HEK293 (cell line): Measurements from ENCODE around the gene CNP.
A peak's percentile ranks its signal among the peaks of the same experiment; 100 is the strongest.
"Not testable (repeated sequence)": the region's sequence is repeated elsewhere in the genome, so short reads cannot be mapped to it uniquely, and the experiment has no call there.

Experiments used
- CTCF ChIA-PET: fragments of 350-600 bp; formaldehyde crosslinking; extraction: SDS; loops from one replicate; lab custom pipeline; 2021; ENCODE audit warnings: antibody characterized with exemption; lab: Yijun Ruan, JAX
- POLR2A ChIA-PET: fragments of 300-600 bp; formaldehyde crosslinking; extraction: SDS; loops from one replicate; lab custom pipeline; 2020; ENCODE audit warnings: antibody characterized with exemption, inconsistent platforms; lab: Yijun Ruan, JAX
- H3K27ac ChIP-seq: fragments of 200-500 bp; sonication (Bioruptor generic); 2 replicates; pipeline ENCODE4 v1.5.1; 2014; ENCODE audit warnings: low read depth, low read length, control low read depth, inconsistent platforms; ENCODE audit errors: extremely low read depth
- H3K36me3 ChIP-seq, 2 experiments: fragments of 200-500 bp in 1 of 2; sonication (Bioruptor generic) in 1 of 2; 1 replicate in 1 of 2; 2 replicates in 1 of 2; pipeline ENCODE4 v1.5.1; 2014 to 2017; ENCODE audit warnings: inconsistent platforms in 2 of 2, low read length in 2 of 2; ENCODE audit not compliant: control insufficient read depth in 2 of 2, insufficient read depth in 1 of 2
- H3K4me1 ChIP-seq: fragments of 200-500 bp; sonication (Bioruptor generic); 2 replicates; pipeline ENCODE4 v1.5.1; 2014; ENCODE audit warnings: mild to moderate bottlenecking, low read length, inconsistent platforms; ENCODE audit not compliant: control insufficient read depth, insufficient read depth
- H3K4me3 ChIP-seq: 2 replicates; pipeline ENCODE4 v1.5.1; 2011; ENCODE audit warnings: low read depth, mild to moderate bottlenecking, control low read depth, low read length, moderate library complexity
- H3K9me3 ChIP-seq: fragments of 200-500 bp; sonication (Bioruptor generic); 2 replicates; pipeline ENCODE4 v1.5.1; 2014; ENCODE audit warnings: low read depth, low read length, inconsistent platforms; ENCODE audit not compliant: control insufficient read depth, insufficient read depth
- HIC1 ChIP-seq: fragments of 450-650 bp; formaldehyde crosslinking; IDR thresholded peaks from 2 replicates; pipeline ENCODE4 v1.5.1; 2016; ENCODE audit warnings: missing biosample characterization, missing genetic modification characterization
- SCRT1 ChIP-seq: fragments of 450-650 bp; formaldehyde crosslinking; IDR thresholded peaks from 2 replicates; pipeline ENCODE4 v1.5.1; 2016; ENCODE audit warnings: missing biosample characterization, missing genetic modification characterization, borderline replicate concordance
- SCRT2 ChIP-seq: fragments of 450-650 bp; formaldehyde crosslinking; IDR thresholded peaks from 2 replicates; pipeline ENCODE4 v1.5.1; 2016; ENCODE audit warnings: missing biosample characterization, missing genetic modification characterization
- ZNF18 ChIP-seq: fragments of 450-650 bp; formaldehyde crosslinking; IDR thresholded peaks from 2 replicates; pipeline ENCODE4 v1.5.1; 2016; ENCODE audit warnings: missing biosample characterization, missing genetic modification characterization
- ZNF184 ChIP-seq: fragments of 450-650 bp; IDR thresholded peaks from 2 replicates; pipeline ENCODE4 v1.5.1; 2018; ENCODE audit warnings: missing biosample characterization, mild to moderate bottlenecking, missing genetic modification characterization
- ZNF221 ChIP-seq: fragments of 450-650 bp; formaldehyde crosslinking; IDR thresholded peaks from 2 replicates; pipeline ENCODE4 v1.5.1; 2017; ENCODE audit warnings: missing biosample characterization, missing genetic modification characterization, borderline replicate concordance
- ZNF629 ChIP-seq: fragments of 450-650 bp; formaldehyde crosslinking; IDR thresholded peaks from 2 replicates; pipeline ENCODE4 v1.5.1; 2017; ENCODE audit warnings: missing biosample characterization, missing genetic modification characterization

CNP gene

GRCh38 chr17:42010266-42010680 lies 43.7 kb downstream of the CNP start:
- H3K9me3 ChIP-seq, H3K4me3 ChIP-seq: not testable (repeated sequence)
- TF ChIP-seq SCRT1 (tag by site-specific recombination) (0 out of 2 replicates have a peak, but pooled peaks have one; percentile 44), SCRT2 (tag by site-specific recombination) (peak; percentile 86)
- TF ChIP-seq, all 188 proteins: peak for 2; not testable (repeated sequence) for 186
- ChIA-PET CTCF (interaction anchor here (1.1 to 2.1 kb wide), 2 partner anchors 8 to 94 kb away, joined by 4 to 15 read pairs; partner anchors contain the start of genes DNAJC7 and NKIRAS2), POLR2A (interaction anchor here (1.2 kb wide), 1 partner anchor 10 kb away, joined by 5 read pairs; the partner anchor contains the start of gene NKIRAS2)
- H3K27ac ChIP-seq, H3K4me1 ChIP-seq: not testable (repeated sequence)
- peaks cover 23 to 25% of the 10 kb centered on the region in 2 experiments for H3K36me3 ChIP-seq

GRCh38 chr17:42010898-42011516 lies 44.4 kb downstream of the CNP start:
- no peaks in the 10 kb centered on the region for H3K9me3 ChIP-seq
- ChIA-PET POLR2A (no interaction called here), CTCF (interaction anchor here (0.6 kb wide), 1 partner anchor 99 kb away, joined by 5 read pairs; no protein-coding TSS in a partner anchor)
- H3K4me3 ChIP-seq = no peak overlapping the region
- TF ChIP-seq ZNF629 (tag by site-specific recombination) (no peak), ZNF184 (tag by site-specific recombination) (peak; percentile 94)
- no peak overlapping the region for H3K27ac ChIP-seq
- H3K36me3 ChIP-seq = peaks cover 24 to 25% of the 10 kb centered on the region in 2 experiments
- H3K4me1 ChIP-seq = peaks cover 5% of the 10 kb centered on the region; the same call in 1 of the 2 replicates

- CTCF ChIA-PET = interaction anchor here (1.2 kb wide), 1 partner anchor 89 kb away, joined by 4 read pairs; no protein-coding TSS in a partner anchor
- POLR2A ChIA-PET = interaction anchor here (0.8 kb wide), 1 partner anchor 8 kb away, joined by 3 read pairs; the partner anchor contains the start of gene NKIRAS2
- H3K27ac ChIP-seq, H3K4me3 ChIP-seq, H3K4me1 ChIP-seq, H3K9me3 ChIP-seq: not testable (repeated sequence)
- TF ChIP-seq ZNF18 (tag by site-specific recombination) = 0 out of 2 replicates have a peak, but pooled peaks have one; percentile 27
- H3K36me3 ChIP-seq = peaks cover 19 to 24% of the 10 kb centered on the region in 2 experiments
Measured at GRCh38 chr17:42012363-42012762, 45.8 kb downstream of the CNP start.

GRCh38 chr17:42013740-42014139 lies 47.1 kb downstream of the CNP start:
- H3K4me1 ChIP-seq, H3K27ac ChIP-seq, H3K9me3 ChIP-seq, POLR2A ChIA-PET, H3K4me3 ChIP-seq: not testable (repeated sequence)
- H3K36me3 ChIP-seq = peaks cover 10 to 22% of the 10 kb centered on the region in 2 experiments
- CTCF ChIA-PET = interaction anchor here (0.8 kb wide), 1 partner anchor 51 kb away, joined by 4 read pairs; no protein-coding TSS in a partner anchor

GRCh38 chr17:42016411-42016831 lies 49.8 kb downstream of the CNP start:
- H3K4me1 ChIP-seq = peaks cover 3% of the 10 kb centered on the region; the same call in 1 of the 2 replicates
- POLR2A ChIA-PET = interaction anchor here (0.9 to 5.4 kb wide), 11 partner anchors 10 to 406 kb away, joined by 3 to 50 read pairs (median 7); partner anchors contain the start of genes ACLY, CAVIN1 and CNP
- H3K9me3 ChIP-seq = no peaks in the 10 kb centered on the region
- H3K27ac ChIP-seq = peak overlapping the region; percentile 91
- CTCF ChIA-PET = interaction anchor here (0.7 to 12.6 kb wide), 11 partner anchors 9 to 166 kb away, joined by 3 to 260 read pairs (median 4); partner anchors contain the start of genes ACLY, CNP, DHX58 and HSPB9
- TF ChIP-seq HIC1 (tag by site-specific recombination) (0 out of 2 replicates have a peak, but pooled peaks have one; percentile 31), ZNF221 (tag by site-specific recombination) (no peak)
- TF ChIP-seq, all 188 proteins: peak for 1
- peak overlapping the region; percentile 79 for H3K4me3 ChIP-seq
- peaks cover 7 to 15% of the 10 kb centered on the region in 2 experiments; a peak in 2 of 3 replicates for H3K36me3 ChIP-seq
